Left renal pelvis (tissue), 4 donors: ENCODE results near the gene ABCA4. TPM values are rescaled to one million over a fixed set of nuclear protein-coding genes. Genes with fewer than 3 reads are reported as not detected.
"Not testable (repeated sequence)": the region's sequence is repeated elsewhere in the genome, so short reads cannot be mapped to it uniquely, and the experiment has no call there.

Source experiments
- DNase-seq, 4 donors: peaks; one replicate each; pipeline ENCODE4 v3.0.0-alpha.2; 2013; ENCODE audit warnings: low read depth in 4 of 4, low spot score in 3 of 4
- polyA plus RNA-seq, 4 donors: library from polyadenylated mRNA; unstranded; fragments of 120-200 nt; gene quantifications; one replicate each; pipeline ENCODE4 v1.2.1, GENCODE V29; 2013; ENCODE audit not compliant: insufficient read length in 4 of 4

The ABCA4 gene
- polyA plus RNA-seq, 4 donors, result 0.46 to 10.8 (median 7.4) TPM

DNA sequence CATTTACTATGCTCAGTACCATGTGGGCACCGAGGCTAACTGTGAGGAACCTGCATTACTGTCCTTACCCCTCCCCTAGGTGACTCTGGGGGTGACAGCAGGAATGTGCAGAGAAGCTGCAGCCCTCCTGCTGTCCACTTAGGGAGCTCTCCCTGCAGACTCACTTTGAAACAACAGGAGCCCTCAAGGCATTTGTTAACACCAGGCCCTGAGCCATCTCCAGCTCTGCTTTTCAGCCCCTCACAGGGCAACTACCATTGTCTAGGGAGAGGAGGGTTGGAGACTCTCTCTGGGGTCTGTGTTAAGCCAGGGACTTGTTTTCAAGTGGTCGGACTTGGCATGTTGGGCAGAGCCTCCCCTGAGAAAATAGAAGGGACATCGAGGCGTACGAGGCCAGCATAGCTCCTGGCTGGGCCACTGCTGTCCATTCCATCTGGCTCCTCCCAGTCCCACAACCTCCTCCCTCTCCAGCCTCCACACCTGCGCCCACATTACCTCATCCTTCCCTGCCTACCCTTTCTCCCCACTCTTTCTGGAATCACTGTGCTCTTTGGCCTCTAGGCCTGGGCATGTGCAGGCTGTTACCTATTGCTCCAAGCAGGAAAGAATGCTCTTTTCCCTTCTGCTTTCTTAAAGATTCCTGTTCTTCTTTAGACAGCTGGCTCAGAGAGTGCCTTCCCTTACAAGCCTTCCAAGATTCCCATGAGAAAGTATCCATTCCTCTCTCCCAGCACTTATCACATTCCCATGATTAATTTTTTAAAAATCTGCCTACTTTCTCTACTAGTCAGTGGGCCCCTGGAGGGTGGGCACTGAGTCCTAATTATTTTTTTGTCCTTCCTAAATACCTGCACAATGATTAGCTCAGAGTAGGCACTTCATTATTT, 109.0 kb downstream of the ABCA4 start:
- no peak for DNase-seq

DNA sequence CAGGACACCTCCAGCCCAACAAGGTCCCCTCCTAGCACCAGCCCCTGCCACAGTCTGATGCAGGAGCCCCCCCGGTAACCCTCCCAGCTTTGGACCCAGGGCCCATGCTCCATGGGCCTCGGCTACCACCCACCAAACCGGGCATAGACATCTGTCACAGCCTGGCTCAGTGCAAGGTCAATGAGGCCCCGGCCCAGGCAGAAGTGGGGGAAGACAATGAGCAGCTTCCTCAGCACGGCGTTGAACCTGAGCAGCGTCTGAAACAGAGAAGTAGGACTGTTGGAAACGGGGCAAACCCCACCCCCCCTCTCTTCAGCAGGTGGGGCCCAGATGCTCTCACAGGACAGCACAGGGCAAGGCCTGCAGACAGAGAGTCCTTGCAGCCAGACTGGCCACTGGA, 109.8 kb downstream of the ABCA4 start:
- no peak for DNase-seq

GRCh38 chr1:94009304-94009703, 111.6 kb downstream of the ABCA4 start:
- no peak for DNase-seq

- no peak for DNase-seq
Measured at GRCh38 chr1:94006604-94007003, 114.3 kb downstream of the ABCA4 start.

DNA sequence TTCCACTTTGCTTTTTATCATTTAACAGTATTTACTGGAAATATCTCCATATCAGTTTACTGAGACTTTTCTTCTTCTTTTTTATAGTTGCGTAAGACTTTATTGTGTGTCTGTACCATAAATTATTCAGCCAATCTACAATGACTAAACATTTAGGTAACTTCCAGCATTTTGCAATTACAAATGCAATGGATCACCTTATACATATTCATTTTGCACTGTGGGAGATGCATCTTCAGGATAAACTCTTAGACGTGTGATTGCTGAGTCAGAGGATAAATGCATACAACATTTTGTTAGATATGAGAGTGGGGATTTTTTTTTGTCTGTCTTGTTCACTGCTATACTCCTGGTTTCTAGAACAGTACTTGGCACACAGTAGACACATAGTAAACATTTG, 116.0 kb downstream of the ABCA4 start:
- no peak for DNase-seq

- DNase-seq, result no peak
Measured at GRCh38 chr1:94002046-94002787, 118.7 kb downstream of the ABCA4 start.

GRCh38 chr1:94001397-94002045, 119.4 kb downstream of the ABCA4 start:
- DNase-seq, result no peak

GRCh38 chr1:94000510-94001282, 120.3 kb downstream of the ABCA4 start:
- no peak for DNase-seq

DNA sequence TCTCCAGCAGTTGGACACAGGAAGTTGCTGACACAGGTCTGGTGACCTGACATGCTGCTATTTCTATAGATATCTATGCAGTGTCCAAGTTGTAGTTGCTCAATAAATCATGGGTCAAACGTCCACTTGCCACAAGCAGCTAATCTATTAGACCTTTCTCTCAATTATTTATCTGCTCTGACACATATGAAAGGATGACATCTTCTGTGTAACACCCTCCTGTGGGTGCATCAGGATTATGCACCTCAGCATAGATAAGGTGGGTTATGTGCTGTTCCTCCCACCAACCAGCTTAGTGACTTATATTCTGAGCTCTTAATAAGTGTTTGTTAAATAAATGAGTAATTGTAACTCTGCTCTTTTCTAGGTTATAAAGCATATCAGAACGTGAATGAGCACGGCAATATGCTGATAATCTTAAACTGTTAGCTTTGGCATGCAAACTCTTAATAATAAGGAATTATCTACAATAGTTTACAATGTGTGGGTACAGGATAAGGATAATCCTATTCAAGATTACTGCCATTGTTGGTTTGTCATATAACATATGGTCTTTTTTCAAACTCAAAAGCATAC, 121.0 kb downstream of the ABCA4 start:
- no peak for DNase-seq

- DNase-seq, result not testable (repeated sequence)
Measured at GRCh38 chr1:93998532-93998931, 122.4 kb downstream of the ABCA4 start.

GRCh38 chr1:93997756-93998155, 123.2 kb downstream of the ABCA4 start:
- DNase-seq, result no peak

DNA sequence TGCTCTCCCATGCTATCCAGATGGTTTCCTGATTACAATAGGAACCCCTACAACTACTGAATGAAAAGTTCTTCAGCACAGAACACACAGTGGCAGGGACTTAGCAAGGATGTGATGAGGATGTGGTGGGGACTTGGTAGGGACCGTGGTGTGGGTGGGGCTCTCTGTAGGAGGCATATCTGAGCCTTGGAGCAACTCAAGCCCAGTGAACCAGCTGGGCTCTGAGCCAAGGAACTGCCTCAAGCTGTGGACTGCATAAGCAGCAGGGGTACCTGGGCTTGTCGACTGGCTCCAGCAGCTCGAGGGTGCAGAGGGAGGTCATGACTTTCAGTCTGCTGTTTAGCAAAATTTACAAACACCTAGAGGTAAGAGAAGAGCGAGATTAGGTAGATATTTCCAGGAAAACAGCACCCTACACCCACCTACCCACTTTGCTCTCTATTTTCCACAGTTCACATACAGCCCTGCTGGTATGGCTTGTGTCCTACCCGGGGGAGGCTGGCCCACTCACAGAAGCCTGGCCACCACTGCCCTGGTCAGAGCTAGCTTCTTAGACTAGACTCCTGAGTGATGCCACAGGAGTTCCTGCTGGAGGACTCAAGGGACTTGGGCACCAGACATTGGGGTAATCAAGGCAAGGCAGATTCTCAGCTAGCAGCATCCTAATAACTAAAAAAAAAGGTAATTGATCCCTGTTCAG, 125.0 kb downstream of the ABCA4 start:
- no peak for DNase-seq

DNA sequence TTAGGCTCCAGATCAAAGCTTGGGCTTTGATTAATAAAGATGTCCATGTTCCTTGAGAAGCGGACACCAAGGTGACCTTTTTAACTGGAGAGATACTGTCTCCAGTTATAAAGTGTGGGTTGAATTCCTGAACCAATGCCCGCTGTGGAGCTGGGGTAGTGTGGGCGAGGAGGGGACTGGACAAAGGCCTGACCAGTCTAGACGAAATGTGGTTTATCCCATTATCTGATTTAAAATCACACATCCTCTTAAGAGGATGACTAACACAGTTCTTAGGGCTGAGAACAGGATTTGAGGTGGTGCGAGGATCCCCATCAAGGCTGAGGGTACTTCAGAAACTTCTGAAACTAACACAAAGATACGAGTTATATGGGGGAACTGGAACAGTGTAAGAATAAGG, 127.2 kb downstream of the ABCA4 start:
- no peak for DNase-seq

DNA sequence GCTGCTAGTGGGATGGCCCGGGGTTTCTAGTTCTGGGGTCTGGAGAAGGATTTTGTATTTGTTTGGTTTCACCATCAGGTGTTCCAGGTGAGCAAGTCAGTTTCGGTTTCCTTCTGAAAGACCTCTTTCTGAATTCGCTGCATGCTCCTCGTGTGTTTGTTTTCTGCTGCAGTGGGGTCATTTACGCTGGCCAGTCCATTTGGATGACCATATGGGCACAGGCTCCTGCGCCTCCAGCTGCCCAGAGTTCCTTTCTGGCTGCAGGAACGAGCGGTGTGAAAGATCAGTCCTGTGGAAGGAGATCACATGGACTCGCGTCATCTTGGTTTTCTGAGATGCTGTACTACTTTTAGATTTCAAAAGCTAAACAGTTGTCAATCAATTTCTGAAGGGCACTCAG, 128.0 kb downstream of the ABCA4 start:
- DNase-seq, result no peak

- DNase-seq, result no peak
Measured at GRCh38 chr1:93992190-93992589, 128.8 kb downstream of the ABCA4 start.

DNA sequence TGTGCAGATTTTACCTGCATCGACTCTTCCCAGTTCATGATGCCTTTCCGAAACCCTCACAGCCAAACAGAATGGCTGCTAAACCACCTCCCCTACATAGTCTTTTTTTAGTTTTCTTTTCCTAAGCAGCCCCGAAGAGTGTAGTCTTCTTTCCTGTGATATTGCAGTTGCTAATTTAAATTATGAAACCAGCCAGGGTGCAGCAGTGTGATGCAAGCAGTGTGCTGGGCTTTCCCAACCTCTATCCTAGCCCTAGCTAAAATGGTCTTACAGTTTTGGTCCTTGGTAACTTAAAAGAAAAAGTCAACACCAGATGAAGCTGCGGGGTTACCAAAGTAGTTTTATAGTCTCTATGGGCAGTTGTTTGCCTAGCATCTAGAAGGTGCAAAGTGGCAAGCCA, 129.7 kb downstream of the ABCA4 start:
- DNase-seq, result no peak

DNA sequence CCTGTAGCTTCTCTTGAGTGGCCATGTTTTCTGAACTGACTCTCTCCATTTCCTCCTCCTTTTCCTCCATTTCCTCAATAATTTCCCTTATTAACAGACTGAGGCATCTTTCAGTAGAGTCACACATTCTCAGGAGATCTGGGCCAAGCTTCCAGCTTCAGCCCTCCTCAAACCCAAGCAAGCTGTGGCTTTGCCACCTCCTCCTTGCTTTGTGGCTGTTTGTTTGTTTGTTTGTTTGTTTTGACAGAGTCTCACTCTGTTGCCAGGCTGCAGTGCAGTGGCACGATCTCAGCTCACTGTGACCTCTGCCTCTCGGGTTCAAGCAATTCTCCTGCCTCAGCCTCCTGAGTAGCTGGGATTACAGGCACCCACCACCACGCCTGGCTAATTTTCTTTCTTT, 130.5 kb downstream of the ABCA4 start:
- not testable (repeated sequence) for DNase-seq

DNA sequence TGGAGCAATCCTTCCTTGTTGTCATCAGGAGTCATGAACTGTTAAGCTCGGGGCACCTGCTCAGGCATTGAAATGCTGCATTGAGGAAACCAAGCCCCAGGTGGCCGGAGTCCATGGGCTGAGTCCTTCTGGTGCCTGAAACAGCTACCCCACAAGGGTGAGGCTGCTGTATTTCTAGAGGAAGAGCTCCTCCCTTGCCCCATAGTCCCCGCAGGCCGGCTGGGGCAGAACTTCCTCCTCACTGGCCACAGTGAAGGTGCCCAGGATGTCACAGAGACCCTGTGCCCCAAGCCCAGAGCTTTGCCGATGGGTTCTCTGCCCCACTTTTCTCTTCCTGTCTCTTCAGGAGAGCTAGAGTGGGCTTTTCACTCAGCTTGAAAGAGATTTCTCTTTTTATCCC, 130.9 kb downstream of the ABCA4 start:
- no peak for DNase-seq

DNA sequence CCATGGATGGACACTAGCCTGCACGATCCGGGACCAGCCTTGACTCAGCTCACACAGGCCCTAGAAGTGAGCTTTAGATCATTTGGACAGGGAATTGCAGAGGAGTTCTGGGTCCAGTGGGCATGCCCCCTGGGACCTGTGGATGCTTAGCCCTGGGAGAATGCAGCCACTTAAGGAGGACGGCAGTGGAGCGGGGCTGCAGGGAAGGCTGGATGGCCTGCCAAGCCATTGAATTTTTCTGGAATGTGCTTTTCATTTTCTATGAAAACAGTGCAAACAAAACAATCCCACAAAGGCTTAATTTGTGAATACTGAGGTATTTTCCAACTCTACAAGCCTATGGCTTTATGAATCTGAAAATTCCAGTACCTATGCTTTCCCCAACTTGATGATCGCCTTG, 131.3 kb downstream of the ABCA4 start:
- DNase-seq, result no peak
